ENCODE data around the gene ROR1. TPM values are rescaled to one million over a fixed set of nuclear protein-coding genes. Genes with fewer than 3 reads are reported as not detected.

Gene ROR1
- total and polyA plus RNA-seq, 2 donors (not counting 3 experiments of a cell fraction or from before 2014, with no cell fraction given): 2.6 to 3.5 TPM

DNA sequence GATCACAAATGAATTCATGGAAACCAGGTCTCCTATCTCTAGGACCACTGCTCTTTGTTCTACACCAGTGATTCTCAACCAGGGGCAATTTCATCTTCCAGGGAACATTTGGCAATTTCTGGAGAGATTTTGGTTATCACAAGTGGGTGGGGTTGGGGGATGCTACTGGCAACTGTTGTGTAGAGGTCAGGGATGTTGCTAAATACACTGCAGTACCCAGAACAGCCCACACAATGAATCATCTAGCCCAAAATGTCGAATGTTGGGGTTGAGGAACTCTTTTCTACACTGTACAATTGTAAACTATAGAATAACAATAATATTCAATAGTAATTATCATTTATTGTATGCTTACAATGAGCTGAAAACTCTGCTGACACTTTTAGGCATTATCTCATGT is 373.9 kb downstream of the ROR1 start:
- Histone ChIP-seq H3K4me1 (ENCODE audit: control insufficient read depth, extremely low read depth, insufficient read depth, low read length) (no peaks in the 10 kb centered on the region), H3K27ac (ENCODE audit: insufficient read depth, low read depth, low read length) (no peak overlapping the region), H3K9me1 (replicated peaks; ENCODE audit: control insufficient read depth, extremely low read depth, insufficient read depth, low read length) (no peaks in the 10 kb centered on the region), H4K20me1 (replicated peaks; ENCODE audit: control insufficient read depth, extremely low read depth, insufficient read depth, low read length) (no peaks in the 10 kb centered on the region), H3K36me3 (ENCODE audit: control insufficient read depth in 2 of 2, extremely low read depth in 1 of 2, insufficient read depth in 2 of 2, low read length in 2 of 2) (no peaks in the 10 kb centered on the region), H2AFZ (ENCODE audit: low read depth, low read length) (no peak overlapping the region), H3K4me2 (ENCODE audit: insufficient read depth, low read length) (no peak overlapping the region), H3K4me3 (replicated peaks in 1 of 3; ENCODE audit: insufficient read depth in 1 of 3, low read depth in 1 of 3, low read length in 3 of 3) (no peak overlapping the region), H3K9ac (replicated peaks; ENCODE audit: extremely low read depth, insufficient read depth, low read length) (no peak overlapping the region), H3K9me3 (replicated peaks; ENCODE audit: control insufficient read depth, insufficient read depth, low read length) (no peaks in the 10 kb centered on the region), H3K79me2 (ENCODE audit: control insufficient read depth, insufficient read depth, low read length) (no peaks in the 10 kb centered on the region), H3K27me3 (ENCODE audit: control insufficient read depth in 2 of 2, insufficient read depth in 2 of 2, low read length in 2 of 2) (no peaks in the 10 kb centered on the region)
- TF ChIP-seq EZH2 (IDR thresholded peaks at IDR 0.05; ENCODE audit: borderline replicate concordance, low read depth, low read length, severe bottlenecking) (no peak), GATA2 (IDR thresholded peaks at IDR 0.05; ENCODE audit: insufficient read depth, insufficient read length, low read depth, low read length) (no peak), JUN (IDR thresholded peaks at IDR 0.05; ENCODE audit: borderline replicate concordance, insufficient read depth, insufficient read length, low read depth) (no peak), FOS (IDR thresholded peaks at IDR 0.05; ENCODE audit: borderline replicate concordance, insufficient read depth, low read length) (no peak), POLR2AphosphoS5 (IDR thresholded peaks at IDR 0.05; ENCODE audit: insufficient read depth, low read depth, low read length) (no peak), MYC (IDR thresholded peaks at IDR 0.05; ENCODE audit: low read depth, low read length) (no peak), POLR2A (IDR thresholded peaks at IDR 0.05; ENCODE audit: low read depth, low read length) (no peak)
- TF ChIP-seq, protein P1, sequence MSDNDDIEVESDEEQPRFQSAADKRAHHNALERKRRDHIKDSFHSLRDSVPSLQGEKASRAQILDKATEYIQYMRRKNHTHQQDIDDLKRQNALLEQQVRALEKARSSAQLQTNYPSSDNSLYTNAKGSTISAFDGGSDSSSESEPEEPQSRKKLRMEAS (IDR thresholded peaks at IDR 0.05; ENCODE audit: insufficient read depth, insufficient read length): no peak
- TF ChIP-seq, protein P2, sequence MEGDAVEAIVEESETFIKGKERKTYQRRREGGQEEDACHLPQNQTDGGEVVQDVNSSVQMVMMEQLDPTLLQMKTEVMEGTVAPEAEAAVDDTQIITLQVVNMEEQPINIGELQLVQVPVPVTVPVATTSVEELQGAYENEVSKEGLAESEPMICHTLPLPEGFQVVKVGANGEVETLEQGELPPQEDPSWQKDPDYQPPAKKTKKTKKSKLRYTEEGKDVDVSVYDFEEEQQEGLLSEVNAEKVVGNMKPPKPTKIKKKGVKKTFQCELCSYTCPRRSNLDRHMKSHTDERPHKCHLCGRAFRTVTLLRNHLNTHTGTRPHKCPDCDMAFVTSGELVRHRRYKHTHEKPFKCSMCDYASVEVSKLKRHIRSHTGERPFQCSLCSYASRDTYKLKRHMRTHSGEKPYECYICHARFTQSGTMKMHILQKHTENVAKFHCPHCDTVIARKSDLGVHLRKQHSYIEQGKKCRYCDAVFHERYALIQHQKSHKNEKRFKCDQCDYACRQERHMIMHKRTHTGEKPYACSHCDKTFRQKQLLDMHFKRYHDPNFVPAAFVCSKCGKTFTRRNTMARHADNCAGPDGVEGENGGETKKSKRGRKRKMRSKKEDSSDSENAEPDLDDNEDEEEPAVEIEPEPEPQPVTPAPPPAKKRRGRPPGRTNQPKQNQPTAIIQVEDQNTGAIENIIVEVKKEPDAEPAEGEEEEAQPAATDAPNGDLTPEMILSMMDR (IDR thresholded peaks at IDR 0.05; ENCODE audit: extremely low read depth in 1 of 2, insufficient read depth in 1 of 2, low read depth in 1 of 2, low read length in 2 of 2): no peak
- intact Hi-C loops (cut with micrococcal nuclease) (no loop called here), dilution Hi-C loops (cut with MboI; ENCODE audit: extremely low pct_ligation_motif_present, low sequenced_read_pairs) (loop anchor here (25.0 kb wide), 1 partner anchor 460 kb away; no protein-coding TSS in a partner anchor)
- no TSS peak for BruUV-seq (replicated peaks)
- DNase-seq (ENCODE audit: low read depth, low spot score) (no peak), FAIRE-seq (no peak)
- ChIA-PET CTCF (interaction anchor here (1.5 kb wide), 1 partner anchor 456 kb away, joined by 4 read pairs; no protein-coding TSS in a partner anchor), POLR2A (no interaction called here)

Data from endothelial cell of umbilical vein (primary cell).